H9 (cell line): ENCODE measurements around the gene F2RL3. TPM values are rescaled to one million over a fixed set of nuclear protein-coding genes. Genes with fewer than 3 reads are reported as not detected.

ENCODE experiments used
- DNase-seq: peaks from one replicate; pipeline ENCODE4 v3.0.0-alpha.2; 2017
- H2AFZ ChIP-seq: one replicate; pipeline ENCODE4 v1.6.1; 2013; ENCODE audit warnings: mild to moderate bottlenecking, low read length, control low read depth, moderate library complexity
- H2AK5ac ChIP-seq: 2 replicates; pipeline ENCODE4 v1.6.1; 2013; ENCODE audit warnings: low read length, control low read depth, mixed read lengths; ENCODE audit not compliant: insufficient read length
- H2BK120ac ChIP-seq: one replicate; pipeline ENCODE4 v1.6.1; 2013; ENCODE audit warnings: low read depth, mild to moderate bottlenecking, low read length, control low read depth, inconsistent platforms; ENCODE audit not compliant: poor library complexity, severe bottlenecking
- H2BK12ac ChIP-seq: 2 replicates; pipeline ENCODE4 v1.6.1; 2013; ENCODE audit warnings: low read length, control low read depth, mixed read lengths, low read depth; ENCODE audit not compliant: insufficient read length
- H2BK15ac ChIP-seq: 2 replicates; pipeline ENCODE4 v1.6.1; 2013; ENCODE audit warnings: low read depth, low read length, control low read depth
- H2BK20ac ChIP-seq: one replicate; pipeline ENCODE4 v1.6.1; 2013; ENCODE audit warnings: low read depth, mild to moderate bottlenecking, low read length, control low read depth, inconsistent platforms; ENCODE audit not compliant: poor library complexity, severe bottlenecking
- H2BK5ac ChIP-seq: 2 replicates; pipeline ENCODE4 v1.6.1; 2013; ENCODE audit warnings: low read length, control low read depth, mixed read lengths; ENCODE audit not compliant: insufficient read length
- H3K14ac ChIP-seq: 2 replicates; pipeline ENCODE4 v1.6.1; 2013; ENCODE audit warnings: low read length, control low read depth; ENCODE audit not compliant: insufficient read depth
- H3K18ac ChIP-seq: 2 replicates; pipeline ENCODE4 v1.6.1; 2013; ENCODE audit warnings: low read depth, mild to moderate bottlenecking, mixed read lengths, low read length, control low read depth; ENCODE audit not compliant: insufficient read length
- H3K23ac ChIP-seq: 2 replicates; pipeline ENCODE4 v1.6.1; 2013; ENCODE audit warnings: low read length, control low read depth, mixed read lengths, low read depth; ENCODE audit not compliant: insufficient read length
- H3K23me2 ChIP-seq: 2 replicates; pipeline ENCODE4 v1.6.1; 2013; ENCODE audit warnings: low read depth, mild to moderate bottlenecking, mixed read lengths, low read length, control low read depth; ENCODE audit not compliant: insufficient read length, poor library complexity, severe bottlenecking
- H3K27ac ChIP-seq: 2 replicates; pipeline ENCODE4 v1.5.1; 2013; ENCODE audit warnings: low read length, control low read depth, mixed read lengths, low read depth; ENCODE audit not compliant: insufficient read length
- H3K27me3 ChIP-seq: 2 replicates; pipeline ENCODE4 v1.6.1; 2013; ENCODE audit warnings: low read length, control low read depth, inconsistent platforms; ENCODE audit not compliant: insufficient read depth
- H3K4ac ChIP-seq: 2 replicates; pipeline ENCODE4 v1.6.1; 2013; ENCODE audit warnings: low read depth, mild to moderate bottlenecking, control low read depth, inconsistent platforms, low read length, moderate library complexity
- H3K4me1 ChIP-seq: 2 replicates; pipeline ENCODE4 v1.6.1; 2013; ENCODE audit warnings: low read length, control low read depth, inconsistent platforms; ENCODE audit not compliant: insufficient read depth
- H3K4me2 ChIP-seq: 2 replicates; pipeline ENCODE4 v1.6.1; 2013; ENCODE audit warnings: low read length, control low read depth, mixed read lengths; ENCODE audit not compliant: insufficient read length, insufficient read depth
- H3K56ac ChIP-seq: 2 replicates; pipeline ENCODE4 v1.6.1; 2013; ENCODE audit warnings: low read depth, mild to moderate bottlenecking, mixed read lengths, low read length, control low read depth; ENCODE audit not compliant: insufficient read length
- H3K79me1 ChIP-seq: 2 replicates; pipeline ENCODE4 v1.6.1; 2013; ENCODE audit warnings: low read depth, mild to moderate bottlenecking, moderate library complexity, low read length, control low read depth, inconsistent platforms; ENCODE audit not compliant: insufficient read depth, poor library complexity, severe bottlenecking
- H3K79me2 ChIP-seq: 2 replicates; pipeline ENCODE4 v1.6.1; 2013; ENCODE audit warnings: low read length, control low read depth, inconsistent platforms; ENCODE audit not compliant: insufficient read depth
- H3K9ac ChIP-seq: 2 replicates; pipeline ENCODE4 v1.6.1; 2013; ENCODE audit warnings: low read length, control low read depth, mixed read lengths; ENCODE audit not compliant: insufficient read length; ENCODE audit errors: extremely low read depth
- H3K9me3 ChIP-seq: one replicate; pipeline ENCODE4 v1.6.1; 2013; ENCODE audit warnings: low read depth, low read length, inconsistent platforms; ENCODE audit not compliant: control insufficient read depth
- H3T11ph ChIP-seq: one replicate; pipeline ENCODE4 v1.6.1; 2013; ENCODE audit warnings: mild to moderate bottlenecking, low read length, control low read depth, inconsistent platforms
- H4K20me1 ChIP-seq: one replicate; pipeline ENCODE4 v1.6.1; 2013; ENCODE audit not compliant: control insufficient read depth, insufficient read length, insufficient read depth
- H4K5ac ChIP-seq: 2 replicates; pipeline ENCODE4 v1.6.1; 2013; ENCODE audit warnings: low read depth, mild to moderate bottlenecking, mixed read lengths, low read length, control low read depth; ENCODE audit not compliant: insufficient read length
- H4K8ac ChIP-seq: replicated peaks from 2 replicates; pipeline ENCODE4 v1.6.1; 2013; ENCODE audit warnings: low read length, control low read depth, mixed read lengths, low read depth; ENCODE audit not compliant: insufficient read length
- H4K91ac ChIP-seq: 2 replicates; pipeline ENCODE4 v1.6.1; 2013; ENCODE audit warnings: low read depth, mild to moderate bottlenecking, moderate library complexity, mixed read lengths, low read length, control low read depth; ENCODE audit not compliant: insufficient read length
- H3K27ac Mint-ChIP-seq, 3 experiments: 2 replicates in 2 of 3; 3 replicates in 1 of 3; pipeline ENCODE4 v1.8.0; 2020 to 2021; ENCODE audit warnings: mixed read lengths in 3 of 3, mild to moderate bottlenecking in 1 of 3, moderate library complexity in 1 of 3
- H3K27me3 Mint-ChIP-seq: 2 replicates; pipeline ENCODE4 v1.8.0; 2021; ENCODE audit warnings: low read depth, mild to moderate bottlenecking, moderate library complexity, mixed read lengths
- H3K36me3 Mint-ChIP-seq, 3 experiments: 2 replicates in 2 of 3; 3 replicates in 1 of 3; pipeline ENCODE4 v1.8.0; 2020 to 2021; ENCODE audit warnings: low read depth in 3 of 3, mixed read lengths in 3 of 3; ENCODE audit not compliant: insufficient read depth in 1 of 3
- H3K4me1 Mint-ChIP-seq, 2 experiments: 2 replicates each; pipeline ENCODE4 v1.8.0; 2020; ENCODE audit warnings: mixed read lengths in 2 of 2
- H3K4me3 Mint-ChIP-seq, 2 experiments: 2 replicates in 1 of 2; 3 replicates in 1 of 2; pipeline ENCODE4 v1.8.0; 2020 to 2021; ENCODE audit warnings: mild to moderate bottlenecking in 2 of 2, mixed read lengths in 2 of 2, moderate library complexity in 1 of 2
- H3K9me3 Mint-ChIP-seq, 2 experiments: 2 replicates in 1 of 2; 3 replicates in 1 of 2; pipeline ENCODE4 v1.8.0; 2020; ENCODE audit warnings: mild to moderate bottlenecking in 2 of 2, mixed read lengths in 2 of 2, moderate library complexity in 1 of 2
- CTCF ChIP-seq: fragments of 200-600 bp; sonication (generic); conservative IDR thresholded peaks from 3 replicates; pipeline ENCODE4 v1.8.0; 2021; ENCODE audit warnings: antibody characterized with exemption, mild to moderate bottlenecking
- WGBS: extraction: QIAGEN DNeasy Blood & Tissue Kit; methylation state at CpG from one replicate; pipeline ENCODE4 v1.1.7; 2013; ENCODE audit warnings: missing lambda C conversion rate, low lambda C conversion rate, mixed read lengths; ENCODE audit not compliant: insufficient read length; ENCODE audit errors: extremely low coverage; 5-methylcytosine and 5-hydroxymethylcytosine counted together
- total RNA-seq: library from RNA; stranded (reverse); gene quantifications from 2 replicates; pipeline ENCODE4 v1.2.1, GENCODE V29; 2021

The F2RL3 gene
- total RNA-seq, 1 experiment from 2014 or later, result not detected

GRCh38 chr19:16875584-16876555 is 12.9 kb upstream of the F2RL3 start:
- H3K4me1 Mint-ChIP-seq, result no peaks in the 10 kb centered on the region
- Histone ChIP-seq H2AFZ (no peak overlapping the region), H2BK5ac (no peak overlapping the region), H2AK5ac (no peak overlapping the region), H3K14ac (no peak overlapping the region), H3T11ph (no peak overlapping the region), H3K56ac (no peak overlapping the region), H3K4ac (no peak overlapping the region), H3K18ac (no peak overlapping the region), H2BK120ac (no peak overlapping the region), H3K79me1 (peaks cover 2% of the 10 kb centered on the region), H2BK12ac (no peak overlapping the region), H4K91ac (no peak overlapping the region), H3K27me3 (no peaks in the 10 kb centered on the region), H4K5ac (no peak overlapping the region), H4K8ac (no peak overlapping the region), H3K4me1 (no peaks in the 10 kb centered on the region), H3K79me2 (peaks cover 5% of the 10 kb centered on the region; the same call in 1 of the 2 replicates), H3K23ac (no peak overlapping the region), H3K4me2 (no peak overlapping the region), H2BK20ac (no peak overlapping the region), H2BK15ac (no peak overlapping the region), H3K23me2 (no peaks in the 10 kb centered on the region), H3K9me3 (no peaks in the 10 kb centered on the region), H4K20me1 (no peaks in the 10 kb centered on the region), H3K27ac (no peak overlapping the region), H3K9ac (no peak overlapping the region)
- no peak overlapping the region for H3K4me3 Mint-ChIP-seq
- H3K9me3 Mint-ChIP-seq, result peaks cover 5 to 15% of the 10 kb centered on the region in 2 experiments
- TF ChIP-seq CTCF, result no peak
- no peak for DNase-seq
- H3K36me3 Mint-ChIP-seq, result peaks cover 62 to 92% (median 73%) of the 10 kb centered on the region in 3 experiments
- WGBS, result no CpG with 5 or more reads among the region's 39 CpGs
- H3K27ac Mint-ChIP-seq, result peak overlapping the region; percentile 55 to 94 (median 82); a peak in 5 of 7 replicates
- H3K27me3 Mint-ChIP-seq, result no peaks in the 10 kb centered on the region
